ENCODE data around the gene SCNN1A. TPM values are rescaled to one million over a fixed set of nuclear protein-coding genes. Genes with fewer than 3 reads are reported as not detected.
A peak's percentile ranks its signal among the peaks of the same experiment; 100 is the strongest.

SCNN1A gene
- total and polyA plus RNA-seq, 2 experiments from 2014 or later: 21.7 to 28.4 TPM

DNA sequence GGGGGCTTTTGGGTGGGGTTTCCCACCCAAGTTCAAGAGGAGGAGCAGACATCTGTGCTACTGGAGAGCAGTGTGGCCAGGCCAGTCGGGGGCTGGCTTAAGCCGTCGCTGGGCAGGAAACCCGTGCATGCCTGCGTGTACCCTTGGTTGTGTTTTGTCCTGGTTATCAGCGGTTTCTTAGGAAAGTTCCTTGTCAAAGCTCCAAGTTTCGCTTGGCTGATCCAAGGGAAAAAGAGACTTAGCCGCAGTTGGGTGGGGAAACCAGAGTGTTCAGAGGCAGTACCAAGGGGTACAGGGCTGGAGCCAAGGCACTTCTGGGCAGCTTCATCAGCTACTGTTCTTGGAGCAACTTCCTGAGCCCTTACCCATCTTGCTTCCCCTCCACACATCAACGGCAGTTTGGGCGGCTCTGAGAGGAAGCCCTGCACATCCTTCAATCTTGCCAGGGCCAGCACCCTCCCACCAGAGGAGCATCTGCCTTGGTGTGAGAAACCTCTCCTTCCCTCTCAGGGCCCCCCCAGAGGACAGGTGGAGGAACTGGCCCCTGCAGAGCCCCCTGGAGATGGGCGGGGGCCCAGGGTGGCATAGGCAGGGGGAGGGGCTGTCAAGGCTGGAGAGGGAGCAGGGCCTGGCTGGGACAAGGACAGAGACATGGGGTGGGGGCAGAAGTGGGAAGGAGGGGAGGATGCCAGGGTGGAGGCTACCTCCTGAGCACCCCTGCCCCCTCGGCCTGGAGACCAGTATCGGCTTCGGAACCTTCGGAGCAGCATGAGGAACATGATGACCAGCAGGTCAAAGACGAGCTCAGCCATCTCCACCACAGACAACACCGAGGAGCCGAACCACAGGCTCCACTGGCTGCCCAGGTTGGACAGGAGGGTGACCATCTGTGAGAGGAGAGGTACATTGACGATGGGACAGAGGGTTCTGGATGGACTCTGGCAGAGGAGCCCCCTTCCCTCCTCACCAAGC, 27.7 kb downstream of the SCNN1A start:
- Histone ChIP-seq H3K4me1 (ENCODE audit: insufficient read depth) (peaks cover 22% of the 10 kb centered on the region), H3K27ac (peak overlapping the region; percentile 58), H3K27me3 (no peaks in the 10 kb centered on the region), H3K4me2 (no peak overlapping the region), H3K4me3 (no peak overlapping the region), H3K36me3 (replicated peaks; ENCODE audit: insufficient read depth, low read depth) (no peaks in the 10 kb centered on the region), H4K20me1 (ENCODE audit: insufficient read depth, poor library complexity, severe bottlenecking) (no peaks in the 10 kb centered on the region), H3K79me2 (peaks cover 3% of the 10 kb centered on the region), H2AFZ (no peak overlapping the region), H3K9me3 (ENCODE audit: low read depth) (no peaks in the 10 kb centered on the region), H3K9me2 (replicated peaks; ENCODE audit: insufficient read depth) (no peaks in the 10 kb centered on the region)
- DNase-seq (ENCODE audit: low spot score): no peak
- WGBS (ENCODE audit: low lambda C conversion rate, missing lambda C conversion rate): 90% methylated on average over 18 of the region's 19 CpGs
- TF ChIP-seq EZH2phosphoT487 (IDR thresholded peaks at IDR 0.05; ENCODE audit: low read depth, severe bottlenecking, unreplicated experiment) (no peak), EZH2 (IDR thresholded peaks at IDR 0.05; ENCODE audit: borderline replicate concordance) (no peak)
- TF ChIP-seq, protein P1, sequence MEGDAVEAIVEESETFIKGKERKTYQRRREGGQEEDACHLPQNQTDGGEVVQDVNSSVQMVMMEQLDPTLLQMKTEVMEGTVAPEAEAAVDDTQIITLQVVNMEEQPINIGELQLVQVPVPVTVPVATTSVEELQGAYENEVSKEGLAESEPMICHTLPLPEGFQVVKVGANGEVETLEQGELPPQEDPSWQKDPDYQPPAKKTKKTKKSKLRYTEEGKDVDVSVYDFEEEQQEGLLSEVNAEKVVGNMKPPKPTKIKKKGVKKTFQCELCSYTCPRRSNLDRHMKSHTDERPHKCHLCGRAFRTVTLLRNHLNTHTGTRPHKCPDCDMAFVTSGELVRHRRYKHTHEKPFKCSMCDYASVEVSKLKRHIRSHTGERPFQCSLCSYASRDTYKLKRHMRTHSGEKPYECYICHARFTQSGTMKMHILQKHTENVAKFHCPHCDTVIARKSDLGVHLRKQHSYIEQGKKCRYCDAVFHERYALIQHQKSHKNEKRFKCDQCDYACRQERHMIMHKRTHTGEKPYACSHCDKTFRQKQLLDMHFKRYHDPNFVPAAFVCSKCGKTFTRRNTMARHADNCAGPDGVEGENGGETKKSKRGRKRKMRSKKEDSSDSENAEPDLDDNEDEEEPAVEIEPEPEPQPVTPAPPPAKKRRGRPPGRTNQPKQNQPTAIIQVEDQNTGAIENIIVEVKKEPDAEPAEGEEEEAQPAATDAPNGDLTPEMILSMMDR (IDR thresholded peaks at IDR 0.05; ENCODE audit: poor library complexity): no peak

DNA sequence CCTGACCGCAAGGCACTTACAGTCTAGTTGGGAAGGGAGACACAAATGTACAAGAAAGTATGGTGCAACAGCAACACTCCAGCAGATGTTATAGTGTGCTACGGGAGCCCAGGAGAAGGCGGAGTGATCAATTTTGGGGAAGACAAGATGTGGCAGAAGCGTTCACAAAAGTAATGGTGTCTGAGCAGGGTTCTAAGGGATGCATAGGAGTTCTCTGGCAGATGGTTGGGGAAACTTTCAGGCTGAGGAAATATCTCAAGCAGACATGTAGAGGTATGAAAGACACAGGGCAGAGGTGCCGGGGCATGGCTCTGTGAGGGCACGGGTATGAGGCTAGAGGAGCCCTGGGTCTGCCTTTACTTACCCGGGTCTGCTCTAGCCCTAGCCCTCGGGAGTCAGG, 28.4 kb downstream of the SCNN1A start:
- Histone ChIP-seq H3K4me3 (no peak overlapping the region), H3K79me2 (peaks cover 9% of the 10 kb centered on the region), H3K9me2 (replicated peaks; ENCODE audit: insufficient read depth) (no peaks in the 10 kb centered on the region), H3K27me3 (no peaks in the 10 kb centered on the region), H2AFZ (no peak overlapping the region), H3K36me3 (replicated peaks; ENCODE audit: insufficient read depth, low read depth) (no peaks in the 10 kb centered on the region), H3K4me1 (ENCODE audit: insufficient read depth) (peaks cover 29% of the 10 kb centered on the region), H3K4me2 (no peak overlapping the region), H3K9me3 (ENCODE audit: low read depth) (no peaks in the 10 kb centered on the region), H3K27ac (peak overlapping the region; percentile 58), H4K20me1 (ENCODE audit: insufficient read depth, poor library complexity, severe bottlenecking) (no peaks in the 10 kb centered on the region)
- DNase-seq (ENCODE audit: low spot score): no peak
- 95% methylated on average over 8 of the region's 8 CpGs for WGBS (ENCODE audit: low lambda C conversion rate, missing lambda C conversion rate)
- TF ChIP-seq, protein P1 (IDR thresholded peaks at IDR 0.05; ENCODE audit: poor library complexity): no peak
- TF ChIP-seq EZH2 (IDR thresholded peaks at IDR 0.05; ENCODE audit: borderline replicate concordance) (no peak), EZH2phosphoT487 (IDR thresholded peaks at IDR 0.05; ENCODE audit: low read depth, severe bottlenecking, unreplicated experiment) (no peak)

DNA sequence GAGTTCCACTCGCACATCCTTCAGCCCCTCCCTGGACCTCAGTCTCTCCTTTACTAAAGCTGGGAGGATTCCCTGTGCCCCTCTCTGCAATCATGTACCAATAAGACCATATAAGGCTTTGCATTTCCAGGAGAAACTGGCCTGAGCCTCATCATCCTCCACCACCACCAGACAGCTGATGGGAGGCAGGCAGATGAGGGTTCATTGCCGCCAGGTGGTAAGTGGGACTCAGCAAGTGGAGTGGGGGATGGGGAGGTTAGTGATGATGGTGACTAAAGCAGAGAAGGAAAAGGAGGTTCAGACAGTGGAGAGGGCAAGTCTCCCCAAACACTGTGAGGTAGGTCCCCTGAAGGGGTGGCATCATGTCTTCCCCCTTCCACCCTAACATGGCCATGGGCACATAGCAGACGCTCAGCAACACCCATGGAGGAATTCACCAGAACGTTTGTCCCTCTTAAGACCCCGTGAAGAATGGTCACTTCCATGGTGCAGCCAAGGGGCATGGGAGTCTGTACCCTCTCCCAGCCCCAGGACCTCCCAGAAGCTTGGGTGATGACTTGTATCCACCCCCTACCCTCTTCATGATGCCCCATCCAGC, 29.0 kb downstream of the SCNN1A start:
- H3K27ac ChIP-seq: peak overlapping the region; percentile 72
- no peak for DNase-seq (ENCODE audit: low spot score)

More for the DNA sequence above, 29.0 kb downstream of the SCNN1A start:
- Histone ChIP-seq H3K4me1 (ENCODE audit: insufficient read depth) (peaks cover 29% of the 10 kb centered on the region), H3K79me2 (peaks cover 14% of the 10 kb centered on the region), H2AFZ (no peak overlapping the region), H3K9me3 (ENCODE audit: low read depth) (no peaks in the 10 kb centered on the region), H3K4me2 (no peak overlapping the region), H4K20me1 (ENCODE audit: insufficient read depth, poor library complexity, severe bottlenecking) (no peaks in the 10 kb centered on the region), H3K4me3 (no peak overlapping the region), H3K27me3 (no peaks in the 10 kb centered on the region), H3K9me2 (replicated peaks; ENCODE audit: insufficient read depth) (no peaks in the 10 kb centered on the region), H3K36me3 (replicated peaks; ENCODE audit: insufficient read depth, low read depth) (no peaks in the 10 kb centered on the region)
- TF ChIP-seq, protein P1 (IDR thresholded peaks at IDR 0.05; ENCODE audit: poor library complexity): no peak
- TF ChIP-seq EZH2 (IDR thresholded peaks at IDR 0.05; ENCODE audit: borderline replicate concordance) (no peak), EZH2phosphoT487 (IDR thresholded peaks at IDR 0.05; ENCODE audit: low read depth, severe bottlenecking, unreplicated experiment) (no peak)
- WGBS (ENCODE audit: low lambda C conversion rate, missing lambda C conversion rate): 93% methylated on average over 5 of the region's 5 CpGs
